ENCODE data around the gene CCDC85C. TPM values are rescaled to one million over a fixed set of nuclear protein-coding genes. Genes with fewer than 3 reads are reported as not detected.

CCDC85C gene
- polyA plus RNA-seq, 4 donors = 17.6 to 42.3 (median 28.6) TPM

- no peaks in the 10 kb centered on the region for H3K27me3 ChIP-seq (ENCODE audit: control insufficient read depth in 3 of 3, insufficient read depth in 3 of 3, low read length in 3 of 3)
- no peak overlapping the region for H3K4me3 ChIP-seq (ENCODE audit: low read depth in 1 of 3, low read length in 3 of 3)
- FAIRE-seq (no peak), DNase-seq (no peak)
- H3K27ac ChIP-seq (ENCODE audit: low read depth in 1 of 3, low read length in 2 of 3) = no peak overlapping the region
- peaks cover 27 to 80% (median 44%) of the 10 kb centered on the region in 3 donors for H3K36me3 ChIP-seq (ENCODE audit: control insufficient read depth in 3 of 3, insufficient read depth in 2 of 3, low read depth in 1 of 3, low read length in 3 of 3)
- WGBS, 3 donors = 88 to 97% (median 97%) methylated on average over 6 of the region's 6 CpGs
- H3K4me1 ChIP-seq (ENCODE audit: control insufficient read depth in 3 of 3, insufficient read depth in 2 of 3, low read depth in 1 of 3, low read length in 2 of 3) = no peaks in the 10 kb centered on the region
- H3K9me3 ChIP-seq (ENCODE audit: control insufficient read depth in 2 of 2, insufficient read depth in 1 of 2, low read depth in 1 of 2, low read length in 1 of 2) = no peaks in the 10 kb centered on the region
Observed at GRCh38 chr14:99506276-99506675, 97.7 kb downstream of the CCDC85C start.

GRCh38 chr14:99505089-99505488 lies 98.9 kb downstream of the CCDC85C start:
- Histone ChIP-seq H3K27ac (ENCODE audit: low read depth in 1 of 3, low read length in 2 of 3) (no peak overlapping the region), H3K4me3 (ENCODE audit: low read depth in 1 of 3, low read length in 3 of 3) (no peak overlapping the region), H3K9me3 (ENCODE audit: control insufficient read depth in 2 of 2, insufficient read depth in 1 of 2, low read depth in 1 of 2, low read length in 1 of 2) (no peaks in the 10 kb centered on the region), H3K4me1 (ENCODE audit: control insufficient read depth in 3 of 3, insufficient read depth in 2 of 3, low read depth in 1 of 3, low read length in 2 of 3) (no peaks in the 10 kb centered on the region), H3K36me3 (ENCODE audit: control insufficient read depth in 3 of 3, insufficient read depth in 2 of 3, low read depth in 1 of 3, low read length in 3 of 3) (peaks cover 25 to 76% (median 46%) of the 10 kb centered on the region in 3 donors), H3K27me3 (ENCODE audit: control insufficient read depth in 3 of 3, insufficient read depth in 3 of 3, low read length in 3 of 3) (no peaks in the 10 kb centered on the region)
- DNase-seq (no peak), FAIRE-seq (no peak)
- 87 to 92% (median 91%) methylated on average over 5 of the region's 5 CpGs for WGBS, 3 donors

GRCh38 chr14:99503848-99504453 lies 100.1 kb downstream of the CCDC85C start:
- DNase-seq (no peak), FAIRE-seq (no peak)
- no peaks in the 10 kb centered on the region for H3K9me3 ChIP-seq (ENCODE audit: control insufficient read depth in 2 of 2, insufficient read depth in 1 of 2, low read depth in 1 of 2, low read length in 1 of 2)
- WGBS, 3 donors = 91 to 96% (median 92%) methylated on average over 4 of the region's 4 CpGs
- H3K4me3 ChIP-seq (ENCODE audit: low read depth in 1 of 3, low read length in 3 of 3) = no peak overlapping the region
- H3K36me3 ChIP-seq (ENCODE audit: control insufficient read depth in 3 of 3, insufficient read depth in 2 of 3, low read depth in 1 of 3, low read length in 3 of 3) = peaks cover 20 to 66% (median 41%) of the 10 kb centered on the region in 3 donors
- no peaks in the 10 kb centered on the region for H3K4me1 ChIP-seq (ENCODE audit: control insufficient read depth in 3 of 3, insufficient read depth in 2 of 3, low read depth in 1 of 3, low read length in 2 of 3)
- no peaks in the 10 kb centered on the region for H3K27me3 ChIP-seq (ENCODE audit: control insufficient read depth in 3 of 3, insufficient read depth in 3 of 3, low read length in 3 of 3)
- no peak overlapping the region for H3K27ac ChIP-seq (ENCODE audit: low read depth in 1 of 3, low read length in 2 of 3)

GRCh38 chr14:99502989-99503421 lies 101.0 kb downstream of the CCDC85C start:
- WGBS, 3 donors = 83 to 94% (median 91%) methylated on average over 14 of the region's 14 CpGs
- FAIRE-seq (no peak), DNase-seq (no peak)
- Histone ChIP-seq H3K36me3 (ENCODE audit: control insufficient read depth in 3 of 3, insufficient read depth in 2 of 3, low read depth in 1 of 3, low read length in 3 of 3) (peaks cover 20 to 65% (median 44%) of the 10 kb centered on the region in 3 donors), H3K27ac (ENCODE audit: low read depth in 1 of 3, low read length in 2 of 3) (no peak overlapping the region), H3K4me3 (ENCODE audit: low read depth in 1 of 3, low read length in 3 of 3) (no peak overlapping the region), H3K27me3 (ENCODE audit: control insufficient read depth in 3 of 3, insufficient read depth in 3 of 3, low read length in 3 of 3) (no peaks in the 10 kb centered on the region), H3K9me3 (ENCODE audit: control insufficient read depth in 2 of 2, insufficient read depth in 1 of 2, low read depth in 1 of 2, low read length in 1 of 2) (no peaks in the 10 kb centered on the region), H3K4me1 (ENCODE audit: control insufficient read depth in 3 of 3, insufficient read depth in 2 of 3, low read depth in 1 of 3, low read length in 2 of 3) (no peaks in the 10 kb centered on the region)

- no peak for FAIRE-seq
- H3K9me3 ChIP-seq (ENCODE audit: control insufficient read depth in 2 of 2, insufficient read depth in 1 of 2, low read depth in 1 of 2, low read length in 1 of 2) = no peaks in the 10 kb centered on the region
- H3K4me1 ChIP-seq (ENCODE audit: control insufficient read depth in 3 of 3, insufficient read depth in 2 of 3, low read depth in 1 of 3, low read length in 2 of 3) = no peaks in the 10 kb centered on the region
- peaks cover 12 to 47% (median 26%) of the 10 kb centered on the region in 3 donors for H3K36me3 ChIP-seq (ENCODE audit: control insufficient read depth in 3 of 3, insufficient read depth in 2 of 3, low read depth in 1 of 3, low read length in 3 of 3)
- H3K27me3 ChIP-seq (ENCODE audit: control insufficient read depth in 3 of 3, insufficient read depth in 3 of 3, low read length in 3 of 3) = no peaks in the 10 kb centered on the region
- DNase-seq = no peak
- no peak overlapping the region for H3K4me3 ChIP-seq (ENCODE audit: low read depth in 1 of 3, low read length in 3 of 3)
- WGBS, 3 donors = 88 to 91% (median 90%) methylated on average over 3 of the region's 3 CpGs
- no peak overlapping the region for H3K27ac ChIP-seq (ENCODE audit: low read depth in 1 of 3, low read length in 2 of 3)
Observed at GRCh38 chr14:99497894-99498293, 106.1 kb downstream of the CCDC85C start.

GRCh38 chr14:99497341-99497740 lies 106.7 kb downstream of the CCDC85C start:
- peaks cover 7 to 47% (median 23%) of the 10 kb centered on the region in 3 donors for H3K36me3 ChIP-seq (ENCODE audit: control insufficient read depth in 3 of 3, insufficient read depth in 2 of 3, low read depth in 1 of 3, low read length in 3 of 3)
- FAIRE-seq (no peak), DNase-seq (no peak)
- H3K9me3 ChIP-seq (ENCODE audit: control insufficient read depth in 2 of 2, insufficient read depth in 1 of 2, low read depth in 1 of 2, low read length in 1 of 2) = no peaks in the 10 kb centered on the region
- H3K27ac ChIP-seq (ENCODE audit: low read depth in 1 of 3, low read length in 2 of 3) = no peak overlapping the region
- H3K4me3 ChIP-seq (ENCODE audit: low read depth in 1 of 3, low read length in 3 of 3) = no peak overlapping the region
- no peaks in the 10 kb centered on the region for H3K4me1 ChIP-seq (ENCODE audit: control insufficient read depth in 3 of 3, insufficient read depth in 2 of 3, low read depth in 1 of 3, low read length in 2 of 3)
- H3K27me3 ChIP-seq (ENCODE audit: control insufficient read depth in 3 of 3, insufficient read depth in 3 of 3, low read length in 3 of 3) = no peaks in the 10 kb centered on the region
- WGBS, 3 donors = 94 to 100% (median 96%) methylated on average over 2 of the region's 2 CpGs

GRCh38 chr14:99484106-99484505 lies 119.9 kb downstream of the CCDC85C start:
- no peak overlapping the region for H3K27ac ChIP-seq (ENCODE audit: low read depth in 1 of 3, low read length in 2 of 3)
- no peaks in the 10 kb centered on the region for H3K36me3 ChIP-seq (ENCODE audit: control insufficient read depth in 3 of 3, insufficient read depth in 2 of 3, low read depth in 1 of 3, low read length in 3 of 3)
- FAIRE-seq (no peak), DNase-seq (no peak)
- H3K9me3 ChIP-seq (ENCODE audit: control insufficient read depth in 2 of 2, insufficient read depth in 1 of 2, low read depth in 1 of 2, low read length in 1 of 2) = no peaks in the 10 kb centered on the region
- peaks cover under 1 to 12% (median 6%) of the 10 kb centered on the region in 3 donors for H3K4me1 ChIP-seq (ENCODE audit: control insufficient read depth in 3 of 3, insufficient read depth in 2 of 3, low read depth in 1 of 3, low read length in 2 of 3)
- no peaks in the 10 kb centered on the region for H3K27me3 ChIP-seq (ENCODE audit: control insufficient read depth in 3 of 3, insufficient read depth in 3 of 3, low read length in 3 of 3)
- 39 to 55% (median 52%) methylated on average over 2 of the region's 2 CpGs for WGBS, 3 donors
- no peak overlapping the region for H3K4me3 ChIP-seq (ENCODE audit: low read depth in 1 of 3, low read length in 3 of 3)

GRCh38 chr14:99481745-99482099 lies 122.3 kb downstream of the CCDC85C start:
- DNase-seq (peak in 1 of 2 donors; percentile 51), FAIRE-seq (no peak)
- H3K27me3 ChIP-seq (ENCODE audit: control insufficient read depth in 3 of 3, insufficient read depth in 3 of 3, low read length in 3 of 3) = no peaks in the 10 kb centered on the region
- peak overlapping the region; percentile 75 to 98 (median 87) for H3K27ac ChIP-seq (ENCODE audit: low read depth in 1 of 3, low read length in 2 of 3)
- WGBS, 3 donors = 0 to 1% (median 0%) methylated on average over 17 of the region's 17 CpGs
- no peaks in the 10 kb centered on the region for H3K9me3 ChIP-seq (ENCODE audit: control insufficient read depth in 2 of 2, insufficient read depth in 1 of 2, low read depth in 1 of 2, low read length in 1 of 2)
- peak overlapping the region; percentile 84 to 89 (median 88) for H3K4me3 ChIP-seq (ENCODE audit: low read depth in 1 of 3, low read length in 3 of 3)
- H3K4me1 ChIP-seq (ENCODE audit: control insufficient read depth in 3 of 3, insufficient read depth in 2 of 3, low read depth in 1 of 3, low read length in 2 of 3) = peaks cover 3 to 16% (median 15%) of the 10 kb centered on the region in 3 donors
- no peaks in the 10 kb centered on the region for H3K36me3 ChIP-seq (ENCODE audit: control insufficient read depth in 3 of 3, insufficient read depth in 2 of 3, low read depth in 1 of 3, low read length in 3 of 3)
